H9 (cell line): ENCODE data around the gene TRPV6. TPM values are rescaled to one million over a fixed set of nuclear protein-coding genes. Genes with fewer than 3 reads are reported as not detected.

ENCODE experiments used
- DNase-seq: peaks from one replicate; pipeline ENCODE4 v3.0.0-alpha.2; 2017
- H2AFZ ChIP-seq: one replicate; pipeline ENCODE4 v1.6.1; 2013; ENCODE audit warnings: mild to moderate bottlenecking, low read length, control low read depth, moderate library complexity
- H2AK5ac ChIP-seq: 2 replicates; pipeline ENCODE4 v1.6.1; 2013; ENCODE audit warnings: low read length, control low read depth, mixed read lengths; ENCODE audit not compliant: insufficient read length
- H2BK120ac ChIP-seq: one replicate; pipeline ENCODE4 v1.6.1; 2013; ENCODE audit warnings: low read depth, mild to moderate bottlenecking, low read length, control low read depth, inconsistent platforms; ENCODE audit not compliant: poor library complexity, severe bottlenecking
- H2BK12ac ChIP-seq: 2 replicates; pipeline ENCODE4 v1.6.1; 2013; ENCODE audit warnings: low read length, control low read depth, mixed read lengths, low read depth; ENCODE audit not compliant: insufficient read length
- H2BK15ac ChIP-seq: 2 replicates; pipeline ENCODE4 v1.6.1; 2013; ENCODE audit warnings: low read depth, low read length, control low read depth
- H2BK20ac ChIP-seq: one replicate; pipeline ENCODE4 v1.6.1; 2013; ENCODE audit warnings: low read depth, mild to moderate bottlenecking, low read length, control low read depth, inconsistent platforms; ENCODE audit not compliant: poor library complexity, severe bottlenecking
- H2BK5ac ChIP-seq: 2 replicates; pipeline ENCODE4 v1.6.1; 2013; ENCODE audit warnings: low read length, control low read depth, mixed read lengths; ENCODE audit not compliant: insufficient read length
- H3K14ac ChIP-seq: 2 replicates; pipeline ENCODE4 v1.6.1; 2013; ENCODE audit warnings: low read length, control low read depth; ENCODE audit not compliant: insufficient read depth
- H3K18ac ChIP-seq: 2 replicates; pipeline ENCODE4 v1.6.1; 2013; ENCODE audit warnings: low read depth, mild to moderate bottlenecking, mixed read lengths, low read length, control low read depth; ENCODE audit not compliant: insufficient read length
- H3K23ac ChIP-seq: 2 replicates; pipeline ENCODE4 v1.6.1; 2013; ENCODE audit warnings: low read length, control low read depth, mixed read lengths, low read depth; ENCODE audit not compliant: insufficient read length
- H3K23me2 ChIP-seq: 2 replicates; pipeline ENCODE4 v1.6.1; 2013; ENCODE audit warnings: low read depth, mild to moderate bottlenecking, mixed read lengths, low read length, control low read depth; ENCODE audit not compliant: insufficient read length, poor library complexity, severe bottlenecking
- H3K27ac ChIP-seq: 2 replicates; pipeline ENCODE4 v1.5.1; 2013; ENCODE audit warnings: low read length, control low read depth, mixed read lengths, low read depth; ENCODE audit not compliant: insufficient read length
- H3K27me3 ChIP-seq: 2 replicates; pipeline ENCODE4 v1.6.1; 2013; ENCODE audit warnings: low read length, control low read depth, inconsistent platforms; ENCODE audit not compliant: insufficient read depth
- H3K4ac ChIP-seq: 2 replicates; pipeline ENCODE4 v1.6.1; 2013; ENCODE audit warnings: low read depth, mild to moderate bottlenecking, control low read depth, inconsistent platforms, low read length, moderate library complexity
- H3K4me1 ChIP-seq: 2 replicates; pipeline ENCODE4 v1.6.1; 2013; ENCODE audit warnings: low read length, control low read depth, inconsistent platforms; ENCODE audit not compliant: insufficient read depth
- H3K4me2 ChIP-seq: 2 replicates; pipeline ENCODE4 v1.6.1; 2013; ENCODE audit warnings: low read length, control low read depth, mixed read lengths; ENCODE audit not compliant: insufficient read length, insufficient read depth
- H3K56ac ChIP-seq: 2 replicates; pipeline ENCODE4 v1.6.1; 2013; ENCODE audit warnings: low read depth, mild to moderate bottlenecking, mixed read lengths, low read length, control low read depth; ENCODE audit not compliant: insufficient read length
- H3K79me1 ChIP-seq: 2 replicates; pipeline ENCODE4 v1.6.1; 2013; ENCODE audit warnings: low read depth, mild to moderate bottlenecking, moderate library complexity, low read length, control low read depth, inconsistent platforms; ENCODE audit not compliant: insufficient read depth, poor library complexity, severe bottlenecking
- H3K79me2 ChIP-seq: 2 replicates; pipeline ENCODE4 v1.6.1; 2013; ENCODE audit warnings: low read length, control low read depth, inconsistent platforms; ENCODE audit not compliant: insufficient read depth
- H3K9ac ChIP-seq: 2 replicates; pipeline ENCODE4 v1.6.1; 2013; ENCODE audit warnings: low read length, control low read depth, mixed read lengths; ENCODE audit not compliant: insufficient read length; ENCODE audit errors: extremely low read depth
- H3K9me3 ChIP-seq: one replicate; pipeline ENCODE4 v1.6.1; 2013; ENCODE audit warnings: low read depth, low read length, inconsistent platforms; ENCODE audit not compliant: control insufficient read depth
- H3T11ph ChIP-seq: one replicate; pipeline ENCODE4 v1.6.1; 2013; ENCODE audit warnings: mild to moderate bottlenecking, low read length, control low read depth, inconsistent platforms
- H4K20me1 ChIP-seq: one replicate; pipeline ENCODE4 v1.6.1; 2013; ENCODE audit not compliant: control insufficient read depth, insufficient read length, insufficient read depth
- H4K5ac ChIP-seq: 2 replicates; pipeline ENCODE4 v1.6.1; 2013; ENCODE audit warnings: low read depth, mild to moderate bottlenecking, mixed read lengths, low read length, control low read depth; ENCODE audit not compliant: insufficient read length
- H4K8ac ChIP-seq: replicated peaks from 2 replicates; pipeline ENCODE4 v1.6.1; 2013; ENCODE audit warnings: low read length, control low read depth, mixed read lengths, low read depth; ENCODE audit not compliant: insufficient read length
- H4K91ac ChIP-seq: 2 replicates; pipeline ENCODE4 v1.6.1; 2013; ENCODE audit warnings: low read depth, mild to moderate bottlenecking, moderate library complexity, mixed read lengths, low read length, control low read depth; ENCODE audit not compliant: insufficient read length
- H3K27ac Mint-ChIP-seq, 3 experiments: 2 replicates in 2 of 3; 3 replicates in 1 of 3; pipeline ENCODE4 v1.8.0; 2020 to 2021; ENCODE audit warnings: mixed read lengths in 3 of 3, mild to moderate bottlenecking in 1 of 3, moderate library complexity in 1 of 3
- H3K27me3 Mint-ChIP-seq: 2 replicates; pipeline ENCODE4 v1.8.0; 2021; ENCODE audit warnings: low read depth, mild to moderate bottlenecking, moderate library complexity, mixed read lengths
- H3K36me3 Mint-ChIP-seq, 3 experiments: 2 replicates in 2 of 3; 3 replicates in 1 of 3; pipeline ENCODE4 v1.8.0; 2020 to 2021; ENCODE audit warnings: low read depth in 3 of 3, mixed read lengths in 3 of 3; ENCODE audit not compliant: insufficient read depth in 1 of 3
- H3K4me1 Mint-ChIP-seq, 2 experiments: 2 replicates each; pipeline ENCODE4 v1.8.0; 2020; ENCODE audit warnings: mixed read lengths in 2 of 2
- H3K4me3 Mint-ChIP-seq, 2 experiments: 2 replicates in 1 of 2; 3 replicates in 1 of 2; pipeline ENCODE4 v1.8.0; 2020 to 2021; ENCODE audit warnings: mild to moderate bottlenecking in 2 of 2, mixed read lengths in 2 of 2, moderate library complexity in 1 of 2
- H3K9me3 Mint-ChIP-seq, 2 experiments: 2 replicates in 1 of 2; 3 replicates in 1 of 2; pipeline ENCODE4 v1.8.0; 2020; ENCODE audit warnings: mild to moderate bottlenecking in 2 of 2, mixed read lengths in 2 of 2, moderate library complexity in 1 of 2
- CTCF ChIP-seq: fragments of 200-600 bp; sonication (generic); conservative IDR thresholded peaks from 3 replicates; pipeline ENCODE4 v1.8.0; 2021; ENCODE audit warnings: antibody characterized with exemption, mild to moderate bottlenecking
- WGBS: extraction: QIAGEN DNeasy Blood & Tissue Kit; methylation state at CpG from one replicate; pipeline ENCODE4 v1.1.7; 2013; ENCODE audit warnings: missing lambda C conversion rate, low lambda C conversion rate, mixed read lengths; ENCODE audit not compliant: insufficient read length; ENCODE audit errors: extremely low coverage; 5-methylcytosine and 5-hydroxymethylcytosine counted together
- total RNA-seq: library from RNA; stranded (reverse); gene quantifications from 2 replicates; pipeline ENCODE4 v1.2.1, GENCODE V29; 2021

TRPV6 gene
- total RNA-seq, 1 experiment from 2014 or later, result 0.61 TPM

DNA sequence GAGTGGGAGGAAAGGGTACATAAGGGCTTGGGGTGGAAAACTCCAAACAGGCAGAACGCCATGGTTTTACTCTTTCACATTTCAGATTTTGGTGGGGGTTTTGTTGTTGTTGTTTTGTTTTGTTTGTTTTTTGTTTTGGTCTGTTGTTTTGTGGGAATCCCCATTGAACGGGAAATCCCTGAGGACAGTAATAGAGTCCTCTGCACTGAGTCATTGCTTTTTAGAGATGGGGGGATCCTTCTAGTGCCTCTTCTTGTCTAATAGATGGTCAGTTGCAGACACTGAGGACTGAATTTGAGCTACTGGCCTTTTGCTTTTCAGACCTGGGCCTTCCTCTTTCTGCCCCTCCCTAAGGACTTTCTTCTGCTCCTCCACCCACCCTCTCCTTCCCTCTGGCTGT lies 28.0 kb upstream of the TRPV6 start:
- H3K4me1 Mint-ChIP-seq, result peaks cover 4 to 7% of the 10 kb centered on the region in 2 experiments
- Histone ChIP-seq H4K8ac (no peak overlapping the region), H2BK120ac (no peak overlapping the region), H2AK5ac (no peak overlapping the region), H3K14ac (no peak overlapping the region), H3K4me2 (no peak overlapping the region), H2BK20ac (no peak overlapping the region), H3K56ac (no peak overlapping the region), H3K9ac (no peak overlapping the region), H3K23me2 (no peaks in the 10 kb centered on the region), H4K20me1 (no peaks in the 10 kb centered on the region), H2BK12ac (no peak overlapping the region), H3K4me1 (no peaks in the 10 kb centered on the region), H3T11ph (no peak overlapping the region), H2BK5ac (no peak overlapping the region), H3K23ac (no peak overlapping the region), H4K91ac (no peak overlapping the region), H3K18ac (no peak overlapping the region), H3K27ac (no peak overlapping the region), H2AFZ (no peak overlapping the region), H4K5ac (no peak overlapping the region), H2BK15ac (no peak overlapping the region), H3K4ac (no peak overlapping the region), H3K79me1 (no peaks in the 10 kb centered on the region), H3K79me2 (no peaks in the 10 kb centered on the region), H3K9me3 (no peaks in the 10 kb centered on the region), H3K27me3 (no peaks in the 10 kb centered on the region)
- 0 out of 5 replicates have a peak, but pooled peaks cover 0 to 3% of the 10 kb centered on the region in 2 experiments for H3K9me3 Mint-ChIP-seq
- DNase-seq, result no peak
- no peak overlapping the region for H3K4me3 Mint-ChIP-seq
- no peaks in the 10 kb centered on the region for H3K36me3 Mint-ChIP-seq
- H3K27me3 Mint-ChIP-seq, result peaks cover 15% of the 10 kb centered on the region
- no peak overlapping the region for H3K27ac Mint-ChIP-seq
- TF ChIP-seq CTCF, result no peak
- WGBS, result no CpG with 5 or more reads among the region's 2 CpGs
